Measurements from ENCODE around the gene MACROD1.

MACROD1 gene

DNA sequence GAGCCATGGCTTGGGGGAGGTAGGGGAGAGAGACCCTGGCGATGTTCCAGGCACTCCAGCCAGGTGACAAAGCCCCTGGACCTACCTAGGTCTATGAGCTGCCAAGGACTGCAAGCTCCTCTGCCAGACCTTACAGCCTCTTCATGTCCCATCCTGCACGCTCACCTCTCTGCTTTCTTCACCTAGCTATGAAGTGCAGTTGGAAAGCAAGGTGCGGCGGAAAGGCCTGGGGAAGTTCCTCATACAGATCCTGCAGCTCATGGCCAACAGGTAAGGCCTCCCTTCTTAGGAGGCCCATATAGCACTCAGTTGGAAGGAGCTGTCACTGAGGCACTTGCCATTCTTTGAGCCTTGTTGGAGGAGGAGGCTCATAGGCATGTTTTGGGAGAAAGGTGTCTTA is 213.3 kb downstream of the MACROD1 start:
- no peak for DNase-seq (ENCODE audit: low read depth)

DNA sequence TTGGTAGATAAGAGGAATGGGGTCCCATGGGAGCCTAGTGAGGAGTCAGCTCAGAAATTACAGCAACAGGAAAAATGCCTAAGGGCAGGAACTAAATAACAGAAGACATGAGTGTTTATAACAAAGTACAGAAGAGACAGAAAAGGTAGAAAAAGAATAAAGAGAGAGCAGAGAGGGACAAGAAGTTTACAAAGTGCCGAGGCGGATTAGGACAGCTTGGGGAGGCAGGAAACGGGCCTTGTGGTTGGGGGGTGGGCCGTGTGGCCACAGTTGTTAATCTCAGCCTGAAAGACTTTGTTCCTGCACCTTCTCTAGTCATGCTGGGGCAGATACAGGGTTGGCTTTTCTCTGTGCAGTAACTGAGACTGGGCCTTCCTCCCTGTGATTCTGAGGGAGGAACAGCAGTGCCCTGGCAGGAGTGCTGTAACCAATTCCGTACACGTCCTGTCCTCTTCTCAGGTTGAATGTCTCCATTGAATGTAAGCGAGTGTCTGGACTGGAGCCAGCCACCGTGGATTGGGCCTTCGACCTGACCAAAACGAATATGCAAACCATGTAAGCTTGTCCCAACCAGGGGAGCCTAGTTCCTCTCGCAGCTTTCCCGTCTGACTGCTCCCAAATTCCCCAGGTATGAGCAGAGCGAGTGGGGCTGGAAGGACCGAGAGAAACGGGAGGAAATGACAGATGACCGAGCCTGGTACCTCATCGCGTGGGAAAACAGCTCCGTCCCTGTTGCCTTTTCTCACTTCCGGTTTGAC is 214.0 kb downstream of the MACROD1 start:
- no peak for DNase-seq (ENCODE audit: low read depth)

Measured in activated T-helper 9 cell treated with anti-CD3 and anti-CD28 coated beads, Interleukin-2, amount 50 U/mL, for 16 hours (primary cell).